Stimulated activated CD8-positive, alpha-beta memory T cell treated with anti-CD3 and anti-CD28 coated beads, Interleukin-7, amount 100 ng/mL, for 4 hours (primary cell): ENCODE measurements around the gene ARHGDIA.

Source experiments
- DNase-seq, 2 donors: peaks; one replicate each; pipeline ENCODE4 v3.0.0-alpha.2; 2020; ENCODE audit warnings: low read depth in 2 of 2

The ARHGDIA gene

DNA sequence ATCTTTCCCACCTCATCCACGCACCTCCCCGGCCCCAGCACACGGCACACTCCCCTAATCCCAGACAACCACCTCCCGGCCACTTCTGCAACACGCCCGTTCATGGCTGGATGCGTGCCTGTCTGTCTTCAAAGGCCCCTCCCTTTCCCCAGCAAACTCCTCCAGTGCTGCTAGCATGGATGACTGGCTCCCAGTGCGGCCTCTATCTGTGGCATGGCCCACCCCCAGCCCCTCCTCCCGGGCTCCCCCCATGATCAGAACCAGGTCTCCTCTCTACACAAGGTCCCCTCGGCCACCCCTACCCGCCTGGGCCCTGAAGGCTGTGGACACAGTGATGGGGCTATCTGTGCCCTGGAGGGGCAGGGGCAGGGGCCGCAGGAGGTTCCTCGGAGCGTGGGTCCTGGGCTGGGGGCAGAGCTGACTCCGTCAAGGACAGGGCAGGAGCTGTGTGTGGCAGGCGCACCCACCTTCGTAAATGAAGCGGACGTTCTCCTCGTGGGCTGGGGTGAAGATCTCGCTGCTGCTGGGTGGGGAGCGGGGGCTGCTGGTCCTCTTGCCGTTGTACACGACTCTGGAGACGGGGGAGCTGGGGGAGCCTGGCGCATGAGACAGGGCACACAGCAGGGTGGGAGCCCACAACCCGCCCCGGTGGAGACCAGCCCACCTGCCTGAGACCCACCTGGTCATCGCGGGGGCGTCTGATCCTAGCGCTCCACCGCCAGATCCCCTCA is 47.2 kb downstream of the ARHGDIA start:
- DNase-seq, result no peak

GRCh38 chr17:81822996-81823819 is 47.9 kb downstream of the ARHGDIA start:
- no peak for DNase-seq

DNA sequence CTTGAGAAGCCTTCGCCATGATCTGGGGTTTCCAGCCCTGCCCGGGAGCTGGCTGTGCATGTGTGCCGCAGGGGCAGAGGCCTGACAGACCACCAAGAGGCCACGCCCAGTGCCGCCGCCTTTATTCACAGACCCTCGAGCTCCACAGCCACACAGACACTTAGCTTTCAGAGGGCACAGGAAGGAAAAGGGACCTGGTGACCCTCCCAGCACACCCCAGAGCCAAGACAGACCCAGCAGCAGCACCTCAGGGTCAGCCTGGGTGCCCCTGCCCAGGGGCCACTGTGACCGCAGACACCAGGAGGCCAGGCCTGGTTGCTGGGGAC is 48.9 kb downstream of the ARHGDIA start:
- no peak for DNase-seq

GRCh38 chr17:81821603-81822311 is 49.4 kb downstream of the ARHGDIA start:
- DNase-seq, result no peak

DNA sequence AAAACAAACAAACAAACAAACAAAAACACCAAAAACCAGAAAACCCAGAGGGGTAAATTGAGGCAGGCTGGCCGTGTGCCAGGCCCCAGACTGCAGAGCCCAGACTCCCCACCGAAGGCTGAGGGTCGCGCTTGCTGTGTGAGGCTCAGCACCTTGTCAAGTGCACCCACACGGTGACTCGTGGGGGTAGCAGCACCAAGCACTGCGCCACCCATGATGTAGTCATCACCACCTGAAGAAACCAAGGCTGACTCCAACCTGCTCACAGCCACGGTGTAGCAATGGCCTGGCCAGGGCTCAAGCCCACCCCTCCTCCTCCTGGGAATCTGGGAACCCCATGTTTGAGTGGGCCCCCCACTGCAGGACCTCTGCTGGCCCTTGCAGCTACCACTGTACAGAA is 50.0 kb downstream of the ARHGDIA start:
- DNase-seq, result no peak

GRCh38 chr17:81819708-81820107 is 51.4 kb downstream of the ARHGDIA start:
- DNase-seq, result no peak

- no peak for DNase-seq
Observed at GRCh38 chr17:81817758-81818147, 53.4 kb downstream of the ARHGDIA start.
